ENCODE results near the gene ATG16L1.

The ATG16L1 gene

DNA sequence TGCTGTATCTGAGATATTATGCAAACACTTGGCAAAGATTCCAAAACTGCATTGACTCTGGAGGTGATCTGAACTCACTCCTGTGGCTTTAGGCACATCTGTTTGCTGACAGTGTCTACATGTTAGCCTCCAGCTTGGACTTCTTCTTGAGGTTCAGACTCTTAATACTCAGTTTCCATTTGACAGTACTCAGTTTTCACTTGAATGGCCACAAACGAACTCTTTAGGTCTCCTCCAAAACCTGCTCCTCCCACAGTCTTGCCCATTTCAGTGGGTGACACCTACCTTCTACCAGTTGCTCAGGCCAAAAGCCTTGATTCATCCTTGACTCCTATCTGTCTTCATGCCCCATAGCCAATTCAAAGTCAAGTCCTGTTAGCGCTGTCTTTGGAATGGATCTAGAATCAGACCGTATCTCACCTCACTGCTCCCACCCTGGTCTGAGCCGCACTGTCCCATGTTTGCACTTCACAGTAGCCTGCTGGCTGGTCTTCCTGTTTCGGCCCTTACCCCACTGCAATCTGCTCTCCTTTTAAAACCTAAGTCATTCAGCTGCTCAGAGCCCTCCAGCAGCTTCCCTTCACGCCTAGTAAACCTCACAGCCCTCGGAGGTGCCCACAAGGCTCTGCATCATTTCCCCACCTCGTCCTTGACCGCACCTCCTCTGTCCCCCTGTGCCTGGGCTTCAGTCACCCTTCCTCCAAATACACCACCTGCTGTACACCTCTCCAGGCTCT, 10.5 kb downstream of the ATG16L1 start:
- no peak for DNase-seq

DNA sequence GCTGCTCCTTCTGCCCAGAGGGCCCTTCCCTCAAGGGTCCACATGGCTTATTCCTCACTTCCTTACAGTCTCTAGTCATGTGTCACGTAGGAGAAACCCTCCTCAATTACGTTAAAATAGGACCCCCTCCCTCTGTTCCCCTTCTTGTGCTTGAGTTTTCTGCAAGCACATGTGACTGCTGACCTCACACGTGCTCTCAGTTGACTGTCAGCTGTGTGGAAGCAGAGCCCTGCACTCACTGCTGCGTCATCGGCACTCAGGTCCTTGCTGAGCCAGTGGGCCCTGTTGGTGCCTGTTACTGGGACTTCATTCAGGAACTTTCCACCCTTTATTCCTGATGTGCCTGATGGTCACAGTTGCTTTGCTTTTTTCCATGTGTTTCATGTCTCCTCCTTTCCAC, 11.1 kb downstream of the ATG16L1 start:
- no peak for DNase-seq

DNA sequence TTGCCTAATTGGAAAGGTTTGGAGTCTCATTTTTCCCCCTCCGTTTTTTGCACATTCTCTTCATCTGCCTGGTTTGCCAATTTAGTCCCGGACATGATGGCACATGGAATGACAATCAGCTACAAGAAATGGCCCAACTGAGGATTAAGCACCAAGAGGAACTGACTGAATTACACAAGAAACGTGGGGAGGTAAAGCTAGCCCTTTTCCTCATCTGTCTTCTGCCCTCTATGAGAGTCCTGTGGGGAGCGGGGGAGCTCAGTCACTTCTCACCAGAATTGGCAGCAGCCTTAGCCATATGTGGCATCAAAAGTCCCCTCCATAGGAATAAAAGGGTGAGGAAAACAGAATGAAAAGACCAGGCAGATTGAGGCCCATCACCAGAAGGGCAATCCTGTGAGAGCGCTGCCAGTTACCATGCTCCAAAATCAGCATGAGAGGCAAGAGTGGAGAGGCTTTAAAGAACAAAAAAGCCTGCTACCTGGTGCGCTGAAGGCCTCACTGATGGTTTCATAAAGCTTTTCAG, 11.6 kb downstream of the ATG16L1 start:
- no peak for DNase-seq

- no peak for DNase-seq
Measured at GRCh38 chr2:233264667-233265066, 13.2 kb downstream of the ATG16L1 start.

GRCh38 chr2:233265899-233266431, 14.5 kb downstream of the ATG16L1 start:
- no peak for DNase-seq

DNA sequence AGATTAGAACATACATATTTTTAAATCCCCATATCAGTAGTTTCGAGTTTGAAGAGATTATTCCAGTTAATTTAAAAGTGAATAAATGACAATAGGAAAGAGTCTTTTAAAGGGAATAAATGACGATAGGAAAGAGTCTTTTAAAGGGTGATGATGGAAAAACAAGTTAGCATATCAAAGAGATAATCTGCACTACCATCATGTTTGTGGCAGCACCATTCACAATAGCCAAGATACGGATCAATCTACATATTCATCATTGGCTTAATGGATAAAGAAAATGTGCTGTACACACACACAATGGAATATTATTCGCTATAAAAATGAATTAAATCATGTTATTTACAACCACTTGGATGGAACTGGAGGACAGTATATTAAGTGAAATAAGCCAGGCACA, 15.0 kb downstream of the ATG16L1 start:
- no peak for DNase-seq

DNA sequence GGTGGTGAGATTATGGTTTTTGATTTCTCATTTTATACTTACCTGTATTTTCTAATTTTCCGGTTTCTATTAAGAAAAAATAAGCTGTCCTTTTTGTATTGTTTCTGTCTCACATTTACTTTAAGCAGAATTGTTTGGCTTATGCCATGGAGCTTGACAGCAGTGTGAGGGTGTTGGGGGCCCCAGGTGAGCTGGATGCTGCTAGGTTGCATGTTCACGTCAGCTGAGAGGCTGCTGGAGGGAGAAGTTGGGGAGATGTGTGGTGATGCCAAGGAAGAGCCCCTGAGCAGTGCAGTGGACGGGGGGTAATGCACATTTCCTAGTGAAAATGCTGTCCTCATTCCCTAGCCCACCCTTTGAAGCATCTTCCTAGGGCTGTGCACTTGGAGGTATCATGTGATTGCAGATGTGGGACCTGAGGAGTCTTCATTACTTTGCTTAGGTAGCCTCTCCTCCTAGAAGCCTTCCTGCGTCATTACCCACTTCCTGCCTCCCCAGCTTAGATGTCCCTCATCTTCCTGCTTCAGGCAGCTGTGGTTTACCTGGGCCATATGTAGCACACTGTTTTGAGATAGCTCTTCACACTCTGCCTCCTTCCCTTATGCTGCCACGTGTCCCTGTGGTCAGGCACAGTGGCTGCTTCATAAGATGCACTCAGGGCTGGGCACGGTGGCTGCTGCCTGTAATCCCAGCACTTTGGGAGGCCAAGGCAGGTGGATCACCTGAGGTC, 16.2 kb downstream of the ATG16L1 start:
- peak; percentile 88 to 89 for DNase-seq

DNA sequence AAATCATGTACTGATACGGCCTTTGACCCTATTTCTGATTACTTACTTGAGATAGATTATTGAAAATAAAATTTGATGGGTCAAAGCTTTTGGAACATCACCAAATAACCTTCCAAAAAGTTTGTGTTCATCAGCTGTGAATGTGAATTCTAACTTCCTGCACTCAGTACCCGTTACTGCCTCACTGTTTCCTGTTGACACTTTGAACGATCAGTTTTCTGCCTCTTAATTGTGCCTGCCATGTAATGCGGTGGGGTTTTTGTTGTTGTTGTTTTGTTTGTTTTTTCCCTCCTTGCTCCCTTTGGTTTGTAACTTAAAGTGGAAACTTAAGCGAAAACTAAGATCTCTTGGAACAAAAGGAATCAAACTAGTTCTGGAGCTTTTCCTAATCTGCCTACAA, 18.9 kb downstream of the ATG16L1 start:
- DNase-seq, result peak; percentile 11 to 56

DNA sequence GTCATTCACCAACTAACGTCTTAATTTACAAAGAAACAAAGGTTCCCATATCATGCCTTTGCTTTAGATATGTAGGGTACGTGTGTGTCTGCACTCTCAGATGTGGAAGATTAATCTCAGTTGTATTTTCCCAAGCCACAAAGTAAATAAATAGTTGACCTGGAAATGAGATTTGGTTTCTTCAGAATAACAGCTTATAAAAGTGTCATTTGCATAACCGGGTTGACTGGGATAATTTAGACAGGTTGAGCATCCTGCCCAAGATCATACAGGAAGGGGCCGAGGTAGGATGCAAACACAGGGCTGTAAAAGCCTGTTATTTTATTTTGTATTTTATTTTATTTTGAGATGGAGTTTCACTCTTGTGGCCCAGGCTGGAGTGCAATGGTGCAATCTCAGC, 19.5 kb downstream of the ATG16L1 start:
- no peak for DNase-seq

- DNase-seq, result no peak
Measured at GRCh38 chr2:233271693-233272092, 20.2 kb downstream of the ATG16L1 start.

DNA sequence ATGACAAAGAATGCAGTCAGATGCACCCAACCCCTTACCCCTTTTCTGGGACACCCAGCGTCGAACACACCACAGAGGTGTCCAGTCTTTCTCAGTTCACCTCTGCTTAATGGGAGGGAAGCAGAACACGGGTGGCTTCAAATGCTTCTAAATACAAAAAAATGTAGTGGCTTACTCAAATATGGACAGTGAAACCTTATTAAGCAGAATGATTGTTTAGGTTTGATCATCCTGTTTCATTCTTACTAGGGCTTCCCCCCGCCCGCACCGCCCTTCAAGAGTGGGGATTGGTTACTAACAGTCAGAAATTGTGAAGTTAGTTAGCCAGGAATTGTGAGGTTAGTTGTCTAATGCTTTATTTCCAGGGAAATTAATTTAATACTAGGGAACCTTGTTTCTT, 21.6 kb downstream of the ATG16L1 start:
- no peak for DNase-seq

- DNase-seq, result no peak
Measured at GRCh38 chr2:233275223-233275622, 23.8 kb downstream of the ATG16L1 start.

GRCh38 chr2:233278921-233279320, 27.4 kb downstream of the ATG16L1 start:
- no peak for DNase-seq

- no peak for DNase-seq
Measured at GRCh38 chr2:233280114-233280693, 28.7 kb downstream of the ATG16L1 start.

GRCh38 chr2:233281553-233281952, 30.1 kb downstream of the ATG16L1 start:
- no peak for DNase-seq

DNA sequence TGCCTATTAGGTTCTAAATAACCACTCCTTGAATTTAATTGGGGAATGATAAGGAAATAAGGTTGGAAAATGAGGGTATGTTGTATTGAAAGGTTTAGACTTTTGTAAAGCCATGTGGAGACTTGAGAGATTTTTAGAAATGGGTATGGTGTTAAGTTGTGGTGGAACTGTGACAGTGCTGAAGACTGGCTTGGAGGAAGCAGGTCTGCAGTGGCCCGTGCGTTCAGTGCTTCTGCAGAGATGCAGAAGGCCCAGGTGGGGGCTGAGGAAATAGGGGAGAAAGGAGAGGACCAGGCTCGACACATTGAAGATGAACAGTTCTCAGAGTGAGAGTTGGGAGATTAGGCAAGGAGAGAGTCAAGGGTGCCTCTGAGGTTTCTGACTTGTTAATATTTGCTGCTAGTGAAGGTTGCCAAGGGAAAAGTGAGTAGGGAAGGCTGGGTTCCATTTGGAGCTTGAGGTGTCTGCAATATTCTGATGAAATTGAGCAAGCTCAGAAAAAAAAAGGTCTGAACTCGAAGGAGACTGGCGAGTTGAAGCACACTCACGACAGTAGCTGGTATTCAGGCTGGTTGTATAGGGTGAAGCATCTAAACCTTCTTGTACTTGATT, 30.6 kb downstream of the ATG16L1 start:
- no peak for DNase-seq

GRCh38 chr2:233285921-233286320, 34.4 kb downstream of the ATG16L1 start:
- no peak for DNase-seq

GRCh38 chr2:233287871-233288270, 36.4 kb downstream of the ATG16L1 start:
- DNase-seq, result no peak

DNA sequence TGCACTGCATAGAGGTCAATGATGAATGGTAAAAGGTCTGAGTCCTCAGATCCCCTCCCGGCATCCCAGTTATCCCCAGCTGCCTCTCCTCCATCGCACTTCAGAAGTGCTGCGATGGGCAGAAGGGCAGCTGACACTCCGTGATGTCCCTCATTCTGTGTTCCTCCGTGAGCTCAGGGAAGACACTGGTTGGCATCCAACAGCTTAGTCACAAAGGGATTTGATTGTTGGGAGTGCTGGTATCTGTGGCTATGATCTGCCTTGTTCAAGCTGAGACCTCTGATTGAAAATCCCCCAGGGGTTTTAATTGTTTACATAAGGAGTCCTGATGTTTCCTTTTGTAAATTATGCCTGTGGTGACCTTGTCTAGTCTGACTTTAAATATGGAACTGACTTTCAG, 37.2 kb downstream of the ATG16L1 start:
- DNase-seq, result no peak

DNA sequence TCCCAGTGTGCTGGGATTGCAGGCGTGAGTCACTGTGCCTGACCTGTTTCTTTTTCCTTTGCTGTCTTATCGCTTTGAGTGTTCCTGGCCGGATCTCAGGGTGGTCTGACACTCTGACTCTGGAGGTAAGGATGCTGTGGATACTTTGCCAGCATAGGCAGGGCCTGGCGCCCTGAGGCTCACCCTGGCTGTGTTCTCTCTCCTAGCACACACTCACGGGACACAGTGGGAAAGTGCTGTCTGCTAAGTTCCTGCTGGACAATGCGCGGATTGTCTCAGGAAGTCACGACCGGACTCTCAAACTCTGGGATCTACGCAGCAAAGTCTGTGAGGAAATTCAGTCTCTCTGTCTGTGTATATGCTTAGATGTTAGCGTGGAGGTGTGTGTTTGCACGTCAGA, 38.2 kb downstream of the ATG16L1 start:
- DNase-seq, result no peak

GRCh38 chr2:233290051-233290845, 38.8 kb downstream of the ATG16L1 start:
- no peak for DNase-seq

GRCh38 chr2:233295891-233296290, 44.4 kb downstream of the ATG16L1 start:
- DNase-seq, result no peak
